Parathyroid adenoma (tissue), 2 donors: Measurements from ENCODE around the gene KRTAP16-1.

Source experiments
- H2AFZ ChIP-seq: fragments of 300-600 bp; sonication (generic); one replicate; pipeline ENCODE4 v1.7.0; 2017; ENCODE audit warnings: antibody characterized with exemption, mild to moderate bottlenecking
- H3K27ac ChIP-seq: fragments of 300-600 bp; sonication (generic); one replicate; pipeline ENCODE4 v1.7.0; 2017
- H3K27me3 ChIP-seq: fragments of 300-600 bp; sonication (generic); one replicate; pipeline ENCODE4 v1.7.0; 2017; ENCODE audit warnings: low read length; ENCODE audit not compliant: control insufficient read depth, insufficient read depth
- H3K36me3 ChIP-seq: fragments of 300-600 bp; sonication (generic); one replicate; pipeline ENCODE4 v1.7.0; 2017; ENCODE audit warnings: low read length; ENCODE audit not compliant: control insufficient read depth, insufficient read depth
- H3K4me1 ChIP-seq: fragments of 300-600 bp; sonication (generic); one replicate; pipeline ENCODE4 v1.7.0; 2017; ENCODE audit warnings: control low read depth
- H3K4me2 ChIP-seq: fragments of 300-600 bp; sonication (generic); one replicate; pipeline ENCODE4 v1.7.0; 2017; ENCODE audit warnings: low read length
- H3K4me3 ChIP-seq: fragments of 300-600 bp; sonication (generic); one replicate; pipeline ENCODE4 v1.7.0; 2017; ENCODE audit warnings: low read depth, low read length
- H3K79me2 ChIP-seq: fragments of 300-600 bp; sonication (generic); one replicate; pipeline ENCODE4 v1.7.0; 2017; ENCODE audit warnings: control low read depth
- H3K9ac ChIP-seq: fragments of 300-600 bp; sonication (generic); one replicate; pipeline ENCODE4 v1.7.0; 2017; ENCODE audit warnings: mild to moderate bottlenecking
- H3K9me3 ChIP-seq: fragments of 300-600 bp; sonication (generic); one replicate; pipeline ENCODE4 v1.7.0; 2017; ENCODE audit warnings: low read length; ENCODE audit not compliant: control insufficient read depth
- CTCF ChIP-seq: fragments of 300-600 bp; sonication (generic); IDR thresholded peaks from one replicate; pipeline ENCODE4 v1.7.0; 2017; ENCODE audit warnings: antibody characterized with exemption, mild to moderate bottlenecking
- donor health status: primary hyperparathyroidism.

KRTAP16-1 gene

GRCh38 chr17:41311111-41311510 is 2.0 kb upstream of the KRTAP16-1 start:
- H3K27me3 ChIP-seq, result no peaks in the 10 kb centered on the region

GRCh38 chr17:41308251-41308917 is 725 bp downstream of the KRTAP16-1 start:
- Histone ChIP-seq H3K27ac (no peak overlapping the region), H3K4me2 (no peak overlapping the region), H3K27me3 (no peaks in the 10 kb centered on the region), H3K4me1 (no peaks in the 10 kb centered on the region), H2AFZ (no peak overlapping the region), H3K36me3 (no peaks in the 10 kb centered on the region), H3K9me3 (no peaks in the 10 kb centered on the region), H3K79me2 (no peaks in the 10 kb centered on the region), H3K9ac (no peak overlapping the region), H3K4me3 (no peak overlapping the region)
- TF ChIP-seq CTCF, result no peak

More at GRCh38 chr17:41311111-41311510, 2.0 kb upstream of the KRTAP16-1 start:
- no peak overlapping the region for H3K4me3 ChIP-seq
- no peak overlapping the region for H3K27ac ChIP-seq
- H3K4me2 ChIP-seq, result no peak overlapping the region
- H2AFZ ChIP-seq, result no peak overlapping the region
- no peaks in the 10 kb centered on the region for H3K4me1 ChIP-seq
- H3K36me3 ChIP-seq, result no peaks in the 10 kb centered on the region
- TF ChIP-seq CTCF, result no peak
- no peaks in the 10 kb centered on the region for H3K9me3 ChIP-seq
- H3K9ac ChIP-seq, result no peak overlapping the region
- H3K79me2 ChIP-seq, result no peaks in the 10 kb centered on the region

- Histone ChIP-seq H2AFZ (no peak overlapping the region), H3K4me2 (no peak overlapping the region), H3K36me3 (no peaks in the 10 kb centered on the region), H3K9me3 (no peaks in the 10 kb centered on the region), H3K27ac (no peak overlapping the region), H3K4me1 (no peaks in the 10 kb centered on the region), H3K9ac (no peak overlapping the region), H3K79me2 (no peaks in the 10 kb centered on the region), H3K4me3 (no peak overlapping the region), H3K27me3 (no peaks in the 10 kb centered on the region)
- TF ChIP-seq CTCF, result no peak
Observed at GRCh38 chr17:41307647-41308046, 1.5 kb downstream of the KRTAP16-1 start.

- Histone ChIP-seq H3K9ac (no peak overlapping the region), H3K4me3 (no peak overlapping the region)
Observed at GRCh38 chr17:41304091-41304490, 5.0 kb downstream of the KRTAP16-1 start.

More at GRCh38 chr17:41304091-41304490, 5.0 kb downstream of the KRTAP16-1 start:
- TF ChIP-seq CTCF, result no peak
- Histone ChIP-seq H2AFZ (no peak overlapping the region), H3K4me2 (no peak overlapping the region), H3K27me3 (no peaks in the 10 kb centered on the region), H3K27ac (no peak overlapping the region), H3K4me1 (no peaks in the 10 kb centered on the region), H3K79me2 (no peaks in the 10 kb centered on the region), H3K36me3 (no peaks in the 10 kb centered on the region), H3K9me3 (no peaks in the 10 kb centered on the region)
